Panc1 (cell line): ENCODE measurements around the gene SMAD1. TPM values are rescaled to one million over a fixed set of nuclear protein-coding genes. Genes with fewer than 3 reads are reported as not detected.
A peak's percentile ranks its signal among the peaks of the same experiment; 100 is the strongest.

Experiments
- ATAC-seq: fragments of 200-7000 bp; cut with Tn5 transposase; 2 replicates; pipeline ENCODE4 v1.9.1; 2020; ENCODE audit warnings: mild to moderate bottlenecking, moderate library complexity
- BruUV-seq: library from RNA; stranded (reverse); fragments of 400-500 nt; replicated peaks from 2 replicates; lab custom pipeline; 2021; lab: Mats Ljungman, UMichigan
- CTCF ChIA-PET: fragments of 300-600 bp; sonication (Branson Sonifier 250); formaldehyde crosslinking; loops from one replicate; lab custom pipeline; 2022; ENCODE audit warnings: antibody characterized with exemption; lab: Charles Lee
- POLR2A ChIA-PET: fragments of 300-600 bp; sonication (Branson Sonifier 250); formaldehyde crosslinking; loops from one replicate; lab custom pipeline; 2022; ENCODE audit warnings: antibody characterized with exemption; lab: Charles Lee
- DNase-seq: peaks from one replicate; pipeline ENCODE4 v3.0.0-alpha.2; 2010; ENCODE audit warnings: low read depth, low spot score
- H3K27ac ChIP-seq: 2 replicates; pipeline ENCODE4 v1.5.1; 2011; ENCODE audit warnings: mild to moderate bottlenecking, low read length, inconsistent platforms
- H3K27me3 ChIP-seq: fragments of 200-500 bp; sonication (Bioruptor generic); 2 replicates; pipeline ENCODE4 v1.6.0; 2014; ENCODE audit warnings: low read length, inconsistent platforms; ENCODE audit not compliant: control insufficient read depth, insufficient read depth
- H3K36me3 ChIP-seq: fragments of 200-500 bp; sonication (Bioruptor generic); 2 replicates; pipeline ENCODE4 v1.5.1; 2014; ENCODE audit warnings: inconsistent platforms, mild to moderate bottlenecking, low read length, moderate library complexity; ENCODE audit not compliant: control insufficient read depth, insufficient read depth
- H3K4me1 ChIP-seq: 2 replicates; pipeline ENCODE4 v1.5.1; 2011; ENCODE audit warnings: inconsistent platforms, mild to moderate bottlenecking, low read length, moderate library complexity; ENCODE audit not compliant: control insufficient read depth, insufficient read depth
- H3K4me3 ChIP-seq, 2 experiments: 2 replicates each; pipeline ENCODE4 v1.5.1; 2011 to 2012; ENCODE audit warnings: low read depth in 2 of 2, low read length in 2 of 2, mild to moderate bottlenecking in 2 of 2, inconsistent platforms in 1 of 2, moderate library complexity in 1 of 2
- H3K9me3 ChIP-seq: fragments of 200-500 bp; sonication (Bioruptor generic); 2 replicates; pipeline ENCODE4 v1.5.1; 2014; ENCODE audit warnings: low read depth, mild to moderate bottlenecking, inconsistent platforms, low read length, moderate library complexity; ENCODE audit not compliant: control insufficient read depth, insufficient read depth
- POLR2AphosphoS5 ChIP-seq: IDR thresholded peaks from 2 replicates; pipeline ENCODE4 v1.6.1; 2012; ENCODE audit warnings: mild to moderate bottlenecking, low read depth, low read length, moderate library complexity
- SIN3A ChIP-seq: IDR thresholded peaks from 2 replicates; pipeline ENCODE4 v1.6.1; 2012; ENCODE audit warnings: low read depth, mild to moderate bottlenecking, low read length, moderate library complexity, borderline replicate concordance; ENCODE audit not compliant: insufficient read depth
- TCF7L2 ChIP-seq: IDR thresholded peaks from 2 replicates; pipeline ENCODE4 v1.6.1; 2011; ENCODE audit warnings: mild to moderate bottlenecking, low read depth, low read length, inconsistent platforms
- in situ Hi-C: cut with HindIII; loops from 2 replicates; pipeline ENCODE4 v1.10.0; 2016; ENCODE audit warnings: low sequenced_read_pairs, low pct_unique_long_range_greater_than_20kb
- intact Hi-C: fragments of 100-400 bp; cut with micrococcal nuclease; formaldehyde crosslinking; loops from one replicate; pipeline ENCODE4 v1.10.0; 2022; ENCODE audit not compliant: unreplicated experiment
- total RNA-seq: library from RNA; stranded (reverse); gene quantifications from one replicate; pipeline ENCODE4 v1.2.1, GENCODE V29; 2021; ENCODE audit not compliant: unreplicated experiment
- TF ChIP-seq, protein P1 (sequence below), 2 experiments: IDR thresholded peaks; 2 replicates each; pipeline ENCODE4 v1.6.1; 2011 to 2012; ENCODE audit warnings: low read depth in 2 of 2, control low read depth in 1 of 2, low read length in 1 of 2, mild to moderate bottlenecking in 1 of 2, moderate library complexity in 1 of 2; ENCODE audit not compliant: insufficient read depth in 1 of 2
- TF ChIP-seq, protein P2 (sequence below): fragments of 450-650 bp; IDR thresholded peaks from 2 replicates; pipeline ENCODE4 v1.5.1; 2017; ENCODE audit warnings: mild to moderate bottlenecking

Gene SMAD1
- total RNA-seq, 1 experiment from 2014 or later = 24.1 TPM

DNA sequence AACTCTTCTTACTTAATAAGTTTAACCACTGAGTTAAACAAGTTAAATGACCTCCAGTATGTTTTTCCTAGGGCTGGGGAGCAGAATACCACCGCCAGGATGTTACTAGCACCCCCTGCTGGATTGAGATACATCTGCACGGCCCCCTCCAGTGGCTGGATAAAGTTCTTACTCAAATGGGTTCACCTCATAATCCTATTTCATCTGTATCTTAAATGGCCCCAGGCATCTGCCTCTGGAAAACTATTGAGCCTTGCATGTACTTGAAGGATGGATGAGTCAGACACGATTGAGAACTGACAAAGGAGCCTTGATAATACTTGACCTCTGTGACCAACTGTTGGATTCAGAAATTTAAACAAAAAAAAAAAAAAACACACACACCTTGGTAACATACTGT, 76.1 kb downstream of the SMAD1 start:
- Histone ChIP-seq H3K36me3 (0 out of 2 replicates have a peak, but pooled peaks cover 3% of the 10 kb centered on the region), H3K4me3 (no peak overlapping the region), H3K9me3 (no peaks in the 10 kb centered on the region), H3K27ac (no peak overlapping the region), H3K4me1 (peaks cover 3% of the 10 kb centered on the region; the same call in 1 of the 2 replicates), H3K27me3 (no peaks in the 10 kb centered on the region)
- ATAC-seq (peak; percentile 70; the same call in 1 of the 2 replicates), DNase-seq (peak; percentile 39)
- no peak for TF ChIP-seq TCF7L2
- no peak for TF ChIP-seq POLR2AphosphoS5
- no peak for TF ChIP-seq SIN3A
- TF ChIP-seq, protein P1, sequence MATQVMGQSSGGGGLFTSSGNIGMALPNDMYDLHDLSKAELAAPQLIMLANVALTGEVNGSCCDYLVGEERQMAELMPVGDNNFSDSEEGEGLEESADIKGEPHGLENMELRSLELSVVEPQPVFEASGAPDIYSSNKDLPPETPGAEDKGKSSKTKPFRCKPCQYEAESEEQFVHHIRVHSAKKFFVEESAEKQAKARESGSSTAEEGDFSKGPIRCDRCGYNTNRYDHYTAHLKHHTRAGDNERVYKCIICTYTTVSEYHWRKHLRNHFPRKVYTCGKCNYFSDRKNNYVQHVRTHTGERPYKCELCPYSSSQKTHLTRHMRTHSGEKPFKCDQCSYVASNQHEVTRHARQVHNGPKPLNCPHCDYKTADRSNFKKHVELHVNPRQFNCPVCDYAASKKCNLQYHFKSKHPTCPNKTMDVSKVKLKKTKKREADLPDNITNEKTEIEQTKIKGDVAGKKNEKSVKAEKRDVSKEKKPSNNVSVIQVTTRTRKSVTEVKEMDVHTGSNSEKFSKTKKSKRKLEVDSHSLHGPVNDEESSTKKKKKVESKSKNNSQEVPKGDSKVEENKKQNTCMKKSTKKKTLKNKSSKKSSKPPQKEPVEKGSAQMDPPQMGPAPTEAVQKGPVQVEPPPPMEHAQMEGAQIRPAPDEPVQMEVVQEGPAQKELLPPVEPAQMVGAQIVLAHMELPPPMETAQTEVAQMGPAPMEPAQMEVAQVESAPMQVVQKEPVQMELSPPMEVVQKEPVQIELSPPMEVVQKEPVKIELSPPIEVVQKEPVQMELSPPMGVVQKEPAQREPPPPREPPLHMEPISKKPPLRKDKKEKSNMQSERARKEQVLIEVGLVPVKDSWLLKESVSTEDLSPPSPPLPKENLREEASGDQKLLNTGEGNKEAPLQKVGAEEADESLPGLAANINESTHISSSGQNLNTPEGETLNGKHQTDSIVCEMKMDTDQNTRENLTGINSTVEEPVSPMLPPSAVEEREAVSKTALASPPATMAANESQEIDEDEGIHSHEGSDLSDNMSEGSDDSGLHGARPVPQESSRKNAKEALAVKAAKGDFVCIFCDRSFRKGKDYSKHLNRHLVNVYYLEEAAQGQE (IDR thresholded peaks at IDR 0.05; ENCODE audit: insufficient read depth in 1 of 2, low read depth in 2 of 2, low read length in 1 of 2) = no peak
- TF ChIP-seq, protein P2, sequence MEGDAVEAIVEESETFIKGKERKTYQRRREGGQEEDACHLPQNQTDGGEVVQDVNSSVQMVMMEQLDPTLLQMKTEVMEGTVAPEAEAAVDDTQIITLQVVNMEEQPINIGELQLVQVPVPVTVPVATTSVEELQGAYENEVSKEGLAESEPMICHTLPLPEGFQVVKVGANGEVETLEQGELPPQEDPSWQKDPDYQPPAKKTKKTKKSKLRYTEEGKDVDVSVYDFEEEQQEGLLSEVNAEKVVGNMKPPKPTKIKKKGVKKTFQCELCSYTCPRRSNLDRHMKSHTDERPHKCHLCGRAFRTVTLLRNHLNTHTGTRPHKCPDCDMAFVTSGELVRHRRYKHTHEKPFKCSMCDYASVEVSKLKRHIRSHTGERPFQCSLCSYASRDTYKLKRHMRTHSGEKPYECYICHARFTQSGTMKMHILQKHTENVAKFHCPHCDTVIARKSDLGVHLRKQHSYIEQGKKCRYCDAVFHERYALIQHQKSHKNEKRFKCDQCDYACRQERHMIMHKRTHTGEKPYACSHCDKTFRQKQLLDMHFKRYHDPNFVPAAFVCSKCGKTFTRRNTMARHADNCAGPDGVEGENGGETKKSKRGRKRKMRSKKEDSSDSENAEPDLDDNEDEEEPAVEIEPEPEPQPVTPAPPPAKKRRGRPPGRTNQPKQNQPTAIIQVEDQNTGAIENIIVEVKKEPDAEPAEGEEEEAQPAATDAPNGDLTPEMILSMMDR = peak; percentile 78
- POLR2A ChIA-PET = no interaction called here
- no TSS peak for BruUV-seq
- intact Hi-C loops = loop anchor here (1.0 kb wide), 1 partner anchor 323 kb away; no protein-coding TSS in a partner anchor
- in situ Hi-C loops = no loop called here
- CTCF ChIA-PET = interaction anchor here (0.6 kb wide), 1 partner anchor 57 kb away, joined by 6 read pairs; no protein-coding TSS in a partner anchor

DNA sequence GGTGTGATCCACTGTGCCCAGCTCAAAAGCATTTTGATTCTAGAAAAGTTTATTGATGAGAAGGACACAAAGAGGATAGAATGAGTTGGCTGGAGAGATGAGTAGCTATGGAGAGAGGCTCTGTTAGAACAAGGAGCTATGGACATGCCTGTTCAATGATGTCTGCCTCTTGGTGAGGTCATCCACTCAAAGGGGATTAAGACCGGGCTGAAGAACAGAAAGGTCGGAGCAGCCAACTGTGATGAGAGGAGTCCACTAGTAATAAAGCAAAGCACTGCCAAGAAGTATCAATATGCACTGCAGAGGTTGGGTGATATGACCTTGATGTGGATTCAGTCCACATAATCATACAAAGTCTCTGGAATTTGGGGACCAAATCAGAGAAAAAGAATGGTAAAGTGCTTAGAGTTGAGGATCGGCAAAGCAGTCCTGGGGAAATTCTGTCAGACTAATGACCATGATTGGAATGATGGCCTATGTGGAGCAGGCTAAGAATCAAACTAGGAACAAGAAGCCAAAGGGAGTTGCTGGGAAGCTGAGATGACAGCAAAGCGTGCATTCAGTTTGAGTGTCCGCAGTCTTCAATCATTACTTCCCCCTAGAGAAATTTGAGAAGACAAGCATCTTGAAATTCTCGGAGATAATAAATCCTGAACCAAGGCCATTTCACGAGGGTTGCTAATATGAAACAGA, 81.8 kb downstream of the SMAD1 start:
- ATAC-seq (no peak), DNase-seq (no peak)
- no peak overlapping the region for H3K4me3 ChIP-seq
- H3K27ac ChIP-seq = no peak overlapping the region
- no TSS peak for BruUV-seq
- no peaks in the 10 kb centered on the region for H3K27me3 ChIP-seq
- ChIA-PET CTCF (interaction anchor here (0.6 kb wide), 1 partner anchor 415 kb away, joined by 9 read pairs; no protein-coding TSS in a partner anchor), POLR2A (no interaction called here)
- TF ChIP-seq TCF7L2 (no peak), SIN3A (no peak), POLR2AphosphoS5 (no peak)
- TF ChIP-seq, protein P2 = no peak
- TF ChIP-seq, protein P1 (IDR thresholded peaks at IDR 0.05; ENCODE audit: insufficient read depth in 1 of 2, low read depth in 2 of 2, low read length in 1 of 2) = no peak
- no peaks in the 10 kb centered on the region for H3K9me3 ChIP-seq
- no peaks in the 10 kb centered on the region for H3K4me1 ChIP-seq
- intact Hi-C loops = no loop called here
- H3K36me3 ChIP-seq = 0 out of 2 replicates have a peak, but pooled peaks cover 3% of the 10 kb centered on the region
- in situ Hi-C loops = no loop called here
